Heart left ventricle (tissue), 13 donors: ENCODE data around the gene PGAP3.

Source experiments
- CTCF ChIP-seq, 12 donors: fragments of 200-600 bp; sonication (generic) in 4 of 12; IDR thresholded peaks; one replicate each; pipeline versions ENCODE4 v1.5.0 to v1.8.0; 2018 to 2022; ENCODE audit warnings: antibody characterized with exemption in 12 of 12, mild to moderate bottlenecking in 5 of 12
- POLR2A ChIP-seq, 2 donors: fragments of 450-650 bp; IDR thresholded peaks; one replicate each; pipeline ENCODE4 v1.6.1; 2017; ENCODE audit warnings: antibody characterized with exemption in 2 of 2, mild to moderate bottlenecking in 2 of 2, moderate library complexity in 2 of 2
- donor health status: ischemic (EF 13 %, LVEDD 7.1; RV severe dilation, severe dysfunction).
- donor health status: DM: no; HTN: yes; CAD: no.
- donor health status: DM: no; HTN: no; CAD: no.
- donor health status: ischemic (EF 25% LVEDD 6.9; RV normal size, moderate dysfunction).
- donor health status: ischemic (EF 25% LVEDD 5.7; RV mildly dilated, moderate dysfunction).
- donor health status: ischemic (EF 35%, LVEDD 5.7; RV mildly dilated, moderate dysfunction).
- donor health status: nonischemic (EF 11% LVEDD 7.7; RV severe dilation, severe dysfunction).
- donor health status: DM: yes; HTN: yes; CAD: no.
- donor health status: PGD.
- donor health status: ischemic (EF 29% LVEDD 5.4; RV normal size, mild dysfunction).
- donor health status: nonischemic (EF 23%, LVEDD 6.1; RV moderate dilation, normal function).

GRCh38 chr17:39623356-39623950, 64.4 kb downstream of the PGAP3 start:
- TF ChIP-seq POLR2A (IDR thresholded peaks at IDR 0.05): no peak
- peak; percentile 87 to 97 (median 94) for TF ChIP-seq CTCF (IDR thresholded peaks at IDR 0.05)
